Psoas muscle (tissue), 8 donors: ENCODE measurements around the gene ADGRG3. TPM values are rescaled to one million over a fixed set of nuclear protein-coding genes. Genes with fewer than 3 reads are reported as not detected.

Experiments
- ATAC-seq, 4 donors: fragments of 200-7000 bp; cut with Tn5 transposase; one replicate each; pipeline ENCODE4 v1.9.1; 2020; ENCODE audit warnings: moderate library complexity in 3 of 4, mild to moderate bottlenecking in 2 of 4
- DNase-seq, 2 donors: peaks; one replicate each; pipeline ENCODE4 v3.0.0-alpha.2; 2020
- H3K27ac ChIP-seq: fragments of 200-600 bp; one replicate; pipeline ENCODE4 v1.8.0; 2022
- H3K27me3 ChIP-seq, 3 donors: fragments of 200-600 bp in 1 of 3; one replicate each; pipeline versions ENCODE4 v1.6.1 to v1.8.0; 2013 to 2022; ENCODE audit warnings: low read length in 2 of 3, mild to moderate bottlenecking in 2 of 3, moderate library complexity in 1 of 3; ENCODE audit not compliant: insufficient read depth in 3 of 3
- H3K36me3 ChIP-seq, 2 donors: fragments of 200-600 bp in 1 of 2; one replicate each; pipeline versions ENCODE4 v1.6.1 to v1.8.0; 2013 to 2022; ENCODE audit warnings: low read depth in 1 of 2, mild to moderate bottlenecking in 1 of 2, moderate library complexity in 1 of 2; ENCODE audit not compliant: insufficient read depth in 1 of 2
- H3K4me1 ChIP-seq: fragments of 200-600 bp; one replicate; pipeline ENCODE4 v1.8.0; 2022
- H3K4me3 ChIP-seq: fragments of 200-600 bp; one replicate; pipeline ENCODE4 v1.8.0; 2022; ENCODE audit warnings: mild to moderate bottlenecking
- H3K9me3 ChIP-seq: fragments of 200-600 bp; one replicate; pipeline ENCODE4 v1.8.0; 2022
- WGBS, 3 donors: extraction: QIAGEN DNeasy Blood & Tissue Kit; methylation state at CpG; one replicate each; pipeline versions ENCODE4 v1.1.6 to v1.1.7; 2013; 5-methylcytosine and 5-hydroxymethylcytosine counted together
- intact Hi-C, 2 donors: fragments of 100-400 bp; cut with DNase I; formaldehyde crosslinking; loops; one replicate each; pipeline versions ENCODE4 v1.11.0 to v1.14.2; 2022
- polyA plus RNA-seq, 3 donors: library from polyadenylated mRNA; stranded (reverse); fragments of 200-250 nt; gene quantifications; one replicate each; pipeline ENCODE4 v1.2.3, GENCODE V29; 2013
- total RNA-seq, 4 donors: library from RNA; stranded (reverse); fragmentation: NEBNext Ultra II Directional in 2 of 4; extraction: Animal tissue kit (Norgen Biotek cat#: 25700) in 2 of 4; gene quantifications; one replicate each; pipeline versions ENCODE4 v1.2.1 to v1.2.4, GENCODE V29; 2021 to 2023
- TF ChIP-seq, protein P1 (sequence below): fragments of 200-600 bp; IDR thresholded peaks from one replicate; pipeline ENCODE4 v1.8.0; 2022; ENCODE audit warnings: antibody characterized with exemption
- donor health status: healthy with polysubstance abuse.
- donor health status: DM: no; HTN: no; CAD: no; lungs with moderate emphysema.
- donor health status: Bipolar disorder and iron deficiency.
- donor health status: healthy.
- donor health status: DM: yes; HTN: yes; CAD: no.
- donor health status: DM: no; HTN: no; CAD: no.
- donor health status: DM: no; HTN: no; CAD: no.
- donor health status: DM: yes; HTN: yes; CAD: no.

Gene ADGRG3
- total and polyA plus RNA-seq, 7 donors = 0.16 to 0.57 (median 0.31) TPM

DNA sequence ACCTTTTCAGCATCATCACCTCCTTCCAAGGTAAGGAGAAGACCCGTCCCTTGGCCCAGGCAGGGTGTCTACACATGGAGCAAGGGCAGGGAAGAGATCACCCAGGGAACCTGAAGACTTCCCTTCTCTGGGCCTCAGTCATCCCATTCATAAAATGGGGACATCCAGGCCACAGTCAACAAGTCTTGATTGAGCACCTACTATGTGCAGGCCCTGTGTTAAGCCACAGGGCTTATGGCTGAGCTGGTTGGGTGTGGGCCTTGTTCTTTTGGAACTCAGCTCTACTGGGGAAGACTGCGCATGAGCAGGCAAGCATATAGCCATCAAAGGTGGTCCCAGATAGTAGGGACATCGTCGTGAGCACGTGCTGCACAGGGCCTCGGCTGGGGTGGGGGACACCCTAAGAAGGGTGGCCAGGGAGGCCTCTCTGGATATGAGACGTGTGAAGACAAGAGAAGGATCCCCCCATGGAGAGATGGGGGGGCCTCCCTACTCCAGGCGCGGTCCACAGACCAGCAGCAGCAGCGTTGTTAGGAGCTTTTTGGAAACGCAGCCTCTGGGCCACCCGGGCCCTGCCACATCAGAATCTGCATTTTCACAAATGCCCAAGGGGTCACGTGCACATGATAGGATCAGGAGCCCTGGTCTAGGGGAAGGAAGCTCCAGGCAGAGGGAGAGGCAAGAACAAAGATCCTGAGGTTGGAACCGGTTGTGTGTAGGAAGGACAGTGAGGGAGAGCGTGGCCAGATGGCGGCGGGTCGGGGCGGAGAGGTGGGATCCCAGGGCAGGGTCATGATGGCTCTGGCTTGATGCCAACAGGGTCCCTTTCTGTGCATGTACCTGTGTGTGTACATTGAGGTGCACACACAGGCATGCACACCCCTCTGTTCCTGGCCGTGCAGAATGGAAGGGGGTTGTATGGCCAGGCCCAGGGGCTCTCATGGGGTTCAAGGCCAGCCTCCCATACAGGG, 5.9 kb upstream of the ADGRG3 start:
- 85 to 89% (median 88%) methylated on average over 20 of the region's 20 CpGs for WGBS, 3 donors
- Histone ChIP-seq H3K36me3 (no peaks in the 10 kb centered on the region), H3K4me3 (no peak overlapping the region), H3K4me1 (no peaks in the 10 kb centered on the region), H3K27ac (no peak overlapping the region), H3K9me3 (no peaks in the 10 kb centered on the region), H3K27me3 (no peaks in the 10 kb centered on the region)
- ATAC-seq (no peak), DNase-seq (no peak)
- TF ChIP-seq, protein P1, sequence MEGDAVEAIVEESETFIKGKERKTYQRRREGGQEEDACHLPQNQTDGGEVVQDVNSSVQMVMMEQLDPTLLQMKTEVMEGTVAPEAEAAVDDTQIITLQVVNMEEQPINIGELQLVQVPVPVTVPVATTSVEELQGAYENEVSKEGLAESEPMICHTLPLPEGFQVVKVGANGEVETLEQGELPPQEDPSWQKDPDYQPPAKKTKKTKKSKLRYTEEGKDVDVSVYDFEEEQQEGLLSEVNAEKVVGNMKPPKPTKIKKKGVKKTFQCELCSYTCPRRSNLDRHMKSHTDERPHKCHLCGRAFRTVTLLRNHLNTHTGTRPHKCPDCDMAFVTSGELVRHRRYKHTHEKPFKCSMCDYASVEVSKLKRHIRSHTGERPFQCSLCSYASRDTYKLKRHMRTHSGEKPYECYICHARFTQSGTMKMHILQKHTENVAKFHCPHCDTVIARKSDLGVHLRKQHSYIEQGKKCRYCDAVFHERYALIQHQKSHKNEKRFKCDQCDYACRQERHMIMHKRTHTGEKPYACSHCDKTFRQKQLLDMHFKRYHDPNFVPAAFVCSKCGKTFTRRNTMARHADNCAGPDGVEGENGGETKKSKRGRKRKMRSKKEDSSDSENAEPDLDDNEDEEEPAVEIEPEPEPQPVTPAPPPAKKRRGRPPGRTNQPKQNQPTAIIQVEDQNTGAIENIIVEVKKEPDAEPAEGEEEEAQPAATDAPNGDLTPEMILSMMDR = no peak
- intact Hi-C loops = no loop called here

DNA sequence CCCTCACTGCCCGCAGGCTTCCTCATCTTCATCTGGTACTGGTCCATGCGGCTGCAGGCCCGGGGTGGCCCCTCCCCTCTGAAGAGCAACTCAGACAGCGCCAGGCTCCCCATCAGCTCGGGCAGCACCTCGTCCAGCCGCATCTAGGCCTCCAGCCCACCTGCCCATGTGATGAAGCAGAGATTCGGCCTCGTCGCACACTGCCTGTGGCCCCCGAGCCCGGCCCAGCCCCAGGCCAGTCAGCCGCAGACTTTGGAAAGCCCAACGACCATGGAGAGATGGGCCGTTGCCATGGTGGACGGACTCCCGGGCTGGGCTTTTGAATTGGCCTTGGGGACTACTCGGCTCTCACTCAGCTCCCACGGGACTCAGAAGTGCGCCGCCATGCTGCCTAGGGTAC, 4.7 kb upstream of the ADGRG3 start:
- H3K36me3 ChIP-seq = no peaks in the 10 kb centered on the region
- intact Hi-C loops = no loop called here
- TF ChIP-seq, protein P1 = no peak

DNA sequence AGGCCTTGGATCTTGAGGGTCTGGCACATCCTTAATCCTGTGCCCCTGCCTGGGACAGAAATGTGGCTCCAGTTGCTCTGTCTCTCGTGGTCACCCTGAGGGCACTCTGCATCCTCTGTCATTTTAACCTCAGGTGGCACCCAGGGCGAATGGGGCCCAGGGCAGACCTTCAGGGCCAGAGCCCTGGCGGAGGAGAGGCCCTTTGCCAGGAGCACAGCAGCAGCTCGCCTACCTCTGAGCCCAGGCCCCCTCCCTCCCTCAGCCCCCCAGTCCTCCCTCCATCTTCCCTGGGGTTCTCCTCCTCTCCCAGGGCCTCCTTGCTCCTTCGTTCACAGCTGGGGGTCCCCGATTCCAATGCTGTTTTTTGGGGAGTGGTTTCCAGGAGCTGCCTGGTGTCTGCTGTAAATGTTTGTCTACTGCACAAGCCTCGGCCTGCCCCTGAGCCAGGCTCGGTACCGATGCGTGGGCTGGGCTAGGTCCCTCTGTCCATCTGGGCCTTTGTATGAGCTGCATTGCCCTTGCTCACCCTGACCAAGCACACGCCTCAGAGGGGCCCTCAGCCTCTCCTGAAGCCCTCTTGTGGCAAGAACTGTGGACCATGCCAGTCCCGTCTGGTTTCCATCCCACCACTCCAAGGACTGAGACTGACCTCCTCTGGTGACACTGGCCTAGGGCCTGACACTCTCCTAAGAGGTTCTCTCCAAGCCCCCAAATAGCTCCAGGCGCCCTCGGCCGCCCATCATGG, 4.0 kb upstream of the ADGRG3 start:
- intact Hi-C loops = no loop called here
- H3K4me3 ChIP-seq = no peak overlapping the region
- 91 to 93% (median 91%) methylated on average over 15 of the region's 15 CpGs for WGBS, 3 donors
- no peaks in the 10 kb centered on the region for H3K9me3 ChIP-seq
- no peaks in the 10 kb centered on the region for H3K36me3 ChIP-seq
- H3K27me3 ChIP-seq = no peaks in the 10 kb centered on the region
- ATAC-seq (no peak), DNase-seq (no peak)
- H3K4me1 ChIP-seq = no peaks in the 10 kb centered on the region
- TF ChIP-seq, protein P1 = no peak
- H3K27ac ChIP-seq = no peak overlapping the region

More for the DNA sequence above, 4.7 kb upstream of the ADGRG3 start:
- Histone ChIP-seq H3K4me1 (no peaks in the 10 kb centered on the region), H3K27ac (no peak overlapping the region), H3K4me3 (no peak overlapping the region), H3K9me3 (no peaks in the 10 kb centered on the region), H3K27me3 (no peaks in the 10 kb centered on the region)
- ATAC-seq (no peak), DNase-seq (no peak)
- 78 to 82% (median 82%) methylated on average over 20 to 21 of the region's 21 CpGs for WGBS, 3 donors

DNA sequence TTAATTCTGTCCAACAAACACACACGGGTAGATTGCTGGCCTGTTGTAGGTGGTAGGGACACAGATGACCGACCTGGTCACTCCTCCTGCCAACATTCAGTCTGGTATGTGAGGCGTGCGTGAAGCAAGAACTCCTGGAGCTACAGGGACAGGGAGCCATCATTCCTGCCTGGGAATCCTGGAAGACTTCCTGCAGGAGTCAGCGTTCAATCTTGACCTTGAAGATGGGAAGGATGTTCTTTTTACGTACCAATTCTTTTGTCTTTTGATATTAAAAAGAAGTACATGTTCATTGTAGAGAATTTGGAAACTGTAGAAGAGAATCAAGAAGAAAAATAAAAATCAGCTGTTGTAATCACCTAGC, 3.5 kb upstream of the ADGRG3 start:
- WGBS, 3 donors = 81 to 86% (median 84%) methylated on average over 6 of the region's 6 CpGs
- no peak for ATAC-seq
- intact Hi-C loops = no loop called here

More for the DNA sequence above, 3.5 kb upstream of the ADGRG3 start:
- TF ChIP-seq, protein P1 = no peak
- H3K27me3 ChIP-seq = no peaks in the 10 kb centered on the region
- no peaks in the 10 kb centered on the region for H3K36me3 ChIP-seq
- no peak for DNase-seq
- no peak overlapping the region for H3K27ac ChIP-seq
- no peaks in the 10 kb centered on the region for H3K4me1 ChIP-seq
- H3K4me3 ChIP-seq = no peak overlapping the region
- H3K9me3 ChIP-seq = no peaks in the 10 kb centered on the region
